H9 (cell line): ENCODE results near the gene TRPC6. TPM values are rescaled to one million over a fixed set of nuclear protein-coding genes. Genes with fewer than 3 reads are reported as not detected.

Source experiments
- DNase-seq: peaks from one replicate; pipeline ENCODE4 v3.0.0-alpha.2; 2017
- H2AFZ ChIP-seq: one replicate; pipeline ENCODE4 v1.6.1; 2013; ENCODE audit warnings: mild to moderate bottlenecking, low read length, control low read depth, moderate library complexity
- H2AK5ac ChIP-seq: 2 replicates; pipeline ENCODE4 v1.6.1; 2013; ENCODE audit warnings: low read length, control low read depth, mixed read lengths; ENCODE audit not compliant: insufficient read length
- H2BK120ac ChIP-seq: one replicate; pipeline ENCODE4 v1.6.1; 2013; ENCODE audit warnings: low read depth, mild to moderate bottlenecking, low read length, control low read depth, inconsistent platforms; ENCODE audit not compliant: poor library complexity, severe bottlenecking
- H2BK12ac ChIP-seq: 2 replicates; pipeline ENCODE4 v1.6.1; 2013; ENCODE audit warnings: low read length, control low read depth, mixed read lengths, low read depth; ENCODE audit not compliant: insufficient read length
- H2BK15ac ChIP-seq: 2 replicates; pipeline ENCODE4 v1.6.1; 2013; ENCODE audit warnings: low read depth, low read length, control low read depth
- H2BK20ac ChIP-seq: one replicate; pipeline ENCODE4 v1.6.1; 2013; ENCODE audit warnings: low read depth, mild to moderate bottlenecking, low read length, control low read depth, inconsistent platforms; ENCODE audit not compliant: poor library complexity, severe bottlenecking
- H2BK5ac ChIP-seq: 2 replicates; pipeline ENCODE4 v1.6.1; 2013; ENCODE audit warnings: low read length, control low read depth, mixed read lengths; ENCODE audit not compliant: insufficient read length
- H3K14ac ChIP-seq: 2 replicates; pipeline ENCODE4 v1.6.1; 2013; ENCODE audit warnings: low read length, control low read depth; ENCODE audit not compliant: insufficient read depth
- H3K18ac ChIP-seq: 2 replicates; pipeline ENCODE4 v1.6.1; 2013; ENCODE audit warnings: low read depth, mild to moderate bottlenecking, mixed read lengths, low read length, control low read depth; ENCODE audit not compliant: insufficient read length
- H3K23ac ChIP-seq: 2 replicates; pipeline ENCODE4 v1.6.1; 2013; ENCODE audit warnings: low read length, control low read depth, mixed read lengths, low read depth; ENCODE audit not compliant: insufficient read length
- H3K23me2 ChIP-seq: 2 replicates; pipeline ENCODE4 v1.6.1; 2013; ENCODE audit warnings: low read depth, mild to moderate bottlenecking, mixed read lengths, low read length, control low read depth; ENCODE audit not compliant: insufficient read length, poor library complexity, severe bottlenecking
- H3K27ac ChIP-seq: 2 replicates; pipeline ENCODE4 v1.5.1; 2013; ENCODE audit warnings: low read length, control low read depth, mixed read lengths, low read depth; ENCODE audit not compliant: insufficient read length
- H3K27me3 ChIP-seq: 2 replicates; pipeline ENCODE4 v1.6.1; 2013; ENCODE audit warnings: low read length, control low read depth, inconsistent platforms; ENCODE audit not compliant: insufficient read depth
- H3K4ac ChIP-seq: 2 replicates; pipeline ENCODE4 v1.6.1; 2013; ENCODE audit warnings: low read depth, mild to moderate bottlenecking, control low read depth, inconsistent platforms, low read length, moderate library complexity
- H3K4me1 ChIP-seq: 2 replicates; pipeline ENCODE4 v1.6.1; 2013; ENCODE audit warnings: low read length, control low read depth, inconsistent platforms; ENCODE audit not compliant: insufficient read depth
- H3K4me2 ChIP-seq: 2 replicates; pipeline ENCODE4 v1.6.1; 2013; ENCODE audit warnings: low read length, control low read depth, mixed read lengths; ENCODE audit not compliant: insufficient read length, insufficient read depth
- H3K56ac ChIP-seq: 2 replicates; pipeline ENCODE4 v1.6.1; 2013; ENCODE audit warnings: low read depth, mild to moderate bottlenecking, mixed read lengths, low read length, control low read depth; ENCODE audit not compliant: insufficient read length
- H3K79me1 ChIP-seq: 2 replicates; pipeline ENCODE4 v1.6.1; 2013; ENCODE audit warnings: low read depth, mild to moderate bottlenecking, moderate library complexity, low read length, control low read depth, inconsistent platforms; ENCODE audit not compliant: insufficient read depth, poor library complexity, severe bottlenecking
- H3K79me2 ChIP-seq: 2 replicates; pipeline ENCODE4 v1.6.1; 2013; ENCODE audit warnings: low read length, control low read depth, inconsistent platforms; ENCODE audit not compliant: insufficient read depth
- H3K9ac ChIP-seq: 2 replicates; pipeline ENCODE4 v1.6.1; 2013; ENCODE audit warnings: low read length, control low read depth, mixed read lengths; ENCODE audit not compliant: insufficient read length; ENCODE audit errors: extremely low read depth
- H3K9me3 ChIP-seq: one replicate; pipeline ENCODE4 v1.6.1; 2013; ENCODE audit warnings: low read depth, low read length, inconsistent platforms; ENCODE audit not compliant: control insufficient read depth
- H3T11ph ChIP-seq: one replicate; pipeline ENCODE4 v1.6.1; 2013; ENCODE audit warnings: mild to moderate bottlenecking, low read length, control low read depth, inconsistent platforms
- H4K20me1 ChIP-seq: one replicate; pipeline ENCODE4 v1.6.1; 2013; ENCODE audit not compliant: control insufficient read depth, insufficient read length, insufficient read depth
- H4K5ac ChIP-seq: 2 replicates; pipeline ENCODE4 v1.6.1; 2013; ENCODE audit warnings: low read depth, mild to moderate bottlenecking, mixed read lengths, low read length, control low read depth; ENCODE audit not compliant: insufficient read length
- H4K8ac ChIP-seq: replicated peaks from 2 replicates; pipeline ENCODE4 v1.6.1; 2013; ENCODE audit warnings: low read length, control low read depth, mixed read lengths, low read depth; ENCODE audit not compliant: insufficient read length
- H4K91ac ChIP-seq: 2 replicates; pipeline ENCODE4 v1.6.1; 2013; ENCODE audit warnings: low read depth, mild to moderate bottlenecking, moderate library complexity, mixed read lengths, low read length, control low read depth; ENCODE audit not compliant: insufficient read length
- H3K27ac Mint-ChIP-seq, 3 experiments: 2 replicates in 2 of 3; 3 replicates in 1 of 3; pipeline ENCODE4 v1.8.0; 2020 to 2021; ENCODE audit warnings: mixed read lengths in 3 of 3, mild to moderate bottlenecking in 1 of 3, moderate library complexity in 1 of 3
- H3K27me3 Mint-ChIP-seq: 2 replicates; pipeline ENCODE4 v1.8.0; 2021; ENCODE audit warnings: low read depth, mild to moderate bottlenecking, moderate library complexity, mixed read lengths
- H3K36me3 Mint-ChIP-seq, 3 experiments: 2 replicates in 2 of 3; 3 replicates in 1 of 3; pipeline ENCODE4 v1.8.0; 2020 to 2021; ENCODE audit warnings: low read depth in 3 of 3, mixed read lengths in 3 of 3; ENCODE audit not compliant: insufficient read depth in 1 of 3
- H3K4me1 Mint-ChIP-seq, 2 experiments: 2 replicates each; pipeline ENCODE4 v1.8.0; 2020; ENCODE audit warnings: mixed read lengths in 2 of 2
- H3K4me3 Mint-ChIP-seq, 2 experiments: 2 replicates in 1 of 2; 3 replicates in 1 of 2; pipeline ENCODE4 v1.8.0; 2020 to 2021; ENCODE audit warnings: mild to moderate bottlenecking in 2 of 2, mixed read lengths in 2 of 2, moderate library complexity in 1 of 2
- H3K9me3 Mint-ChIP-seq, 2 experiments: 2 replicates in 1 of 2; 3 replicates in 1 of 2; pipeline ENCODE4 v1.8.0; 2020; ENCODE audit warnings: mild to moderate bottlenecking in 2 of 2, mixed read lengths in 2 of 2, moderate library complexity in 1 of 2
- CTCF ChIP-seq: fragments of 200-600 bp; sonication (generic); conservative IDR thresholded peaks from 3 replicates; pipeline ENCODE4 v1.8.0; 2021; ENCODE audit warnings: antibody characterized with exemption, mild to moderate bottlenecking
- WGBS: extraction: QIAGEN DNeasy Blood & Tissue Kit; methylation state at CpG from one replicate; pipeline ENCODE4 v1.1.7; 2013; ENCODE audit warnings: missing lambda C conversion rate, low lambda C conversion rate, mixed read lengths; ENCODE audit not compliant: insufficient read length; ENCODE audit errors: extremely low coverage; 5-methylcytosine and 5-hydroxymethylcytosine counted together
- total RNA-seq: library from RNA; stranded (reverse); gene quantifications from 2 replicates; pipeline ENCODE4 v1.2.1, GENCODE V29; 2021

TRPC6 gene
- total RNA-seq, 1 experiment from 2014 or later = 14.4 TPM

DNA sequence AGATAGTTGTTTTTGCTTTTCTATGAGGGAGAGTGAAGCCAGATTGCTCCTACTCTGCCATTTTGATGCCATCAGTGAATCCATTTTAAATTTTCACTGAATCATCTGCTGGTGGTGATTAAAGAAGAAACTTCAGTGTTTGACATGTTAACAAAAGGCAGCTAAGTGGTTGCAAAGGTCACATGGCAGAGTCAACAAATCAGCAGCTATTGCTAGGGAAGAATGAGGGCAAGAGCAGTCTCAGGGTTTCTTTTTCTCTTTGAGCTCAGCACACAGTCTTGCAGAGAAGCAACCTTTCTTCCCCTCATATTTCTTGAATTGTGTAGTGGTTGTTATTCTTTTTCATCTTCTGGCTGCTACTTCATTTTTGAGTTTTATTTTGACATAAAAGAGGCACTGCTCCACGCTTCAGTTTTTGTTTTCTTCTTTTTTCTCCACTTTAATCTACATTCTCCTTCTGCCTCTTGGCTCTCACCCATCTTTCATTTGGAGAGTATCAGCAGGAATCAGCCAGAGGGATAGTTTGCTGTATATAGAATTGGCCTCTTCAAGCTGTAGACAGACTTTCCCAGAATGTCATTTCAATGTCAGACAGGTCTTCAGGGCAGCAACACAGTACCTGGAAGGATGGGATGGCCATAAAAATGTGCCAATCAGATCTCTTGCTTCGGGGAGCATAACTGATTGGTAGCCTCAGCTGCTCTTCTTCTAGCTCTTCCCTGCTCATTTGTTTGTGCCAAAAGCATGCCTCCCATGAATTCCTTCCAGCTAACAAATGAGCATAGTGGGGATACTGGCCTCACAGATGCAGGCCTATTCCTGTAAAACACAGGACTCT is 153.9 kb downstream of the TRPC6 start:
- Histone ChIP-seq H3K79me1 (no peaks in the 10 kb centered on the region), H3K4me2 (no peak overlapping the region), H3K79me2 (no peaks in the 10 kb centered on the region), H3K9ac (no peak overlapping the region), H3K27me3 (no peaks in the 10 kb centered on the region), H3T11ph (no peak overlapping the region), H4K20me1 (no peaks in the 10 kb centered on the region), H3K4me1 (no peaks in the 10 kb centered on the region; the same call in 1 of the 2 replicates), H2AFZ (no peak overlapping the region), H3K56ac (no peak overlapping the region), H2BK20ac (no peak overlapping the region), H4K91ac (no peak overlapping the region), H3K9me3 (no peaks in the 10 kb centered on the region), H3K23ac (no peak overlapping the region), H3K23me2 (no peaks in the 10 kb centered on the region), H2BK12ac (no peak overlapping the region), H2BK120ac (no peak overlapping the region), H4K8ac (no peak overlapping the region), H3K27ac (no peak overlapping the region), H3K14ac (no peak overlapping the region), H2AK5ac (no peak overlapping the region), H3K4ac (no peak overlapping the region), H4K5ac (no peak overlapping the region), H2BK15ac (no peak overlapping the region), H3K18ac (no peak overlapping the region), H2BK5ac (no peak overlapping the region)
- H3K9me3 Mint-ChIP-seq = peaks cover 0 to 2% of the 10 kb centered on the region in 2 experiments; a peak in 1 of 5 replicates
- no peak overlapping the region for H3K4me3 Mint-ChIP-seq
- H3K27me3 Mint-ChIP-seq = no peaks in the 10 kb centered on the region; the same call in 1 of the 2 replicates
- no peak for TF ChIP-seq CTCF
- H3K4me1 Mint-ChIP-seq = peaks cover 10 to 20% of the 10 kb centered on the region in 2 experiments; a peak in 3 of 4 replicates
- WGBS = no CpG with 5 or more reads among the region's 2 CpGs
- DNase-seq = no peak
- no peak overlapping the region; a peak in 1 of 7 replicates for H3K27ac Mint-ChIP-seq
- H3K36me3 Mint-ChIP-seq = no peaks in the 10 kb centered on the region
